PC-9 (cell line): ENCODE results near the gene FAM3C.

Source experiments
- CTCF ChIP-seq: fragments of 200-600 bp; sonication (generic); conservative IDR thresholded peaks from 2 replicates; pipeline ENCODE4 v1.6.1; 2017; ENCODE audit warnings: mixed run types, antibody characterized with exemption, mild to moderate bottlenecking, moderate library complexity
- EZH2 ChIP-seq: fragments of 200-600 bp; sonication (generic); IDR thresholded peaks from 2 replicates; pipeline ENCODE4 v1.8.0; 2017; ENCODE audit warnings: antibody characterized with exemption, low read depth

- no peak for TF ChIP-seq CTCF
- TF ChIP-seq EZH2 = no peak
Observed at GRCh38 chr7:121391686-121392085, 4.4 kb downstream of the FAM3C start.
